Activated CD4-positive, alpha-beta T cell treated with anti-CD3 and anti-CD28 coated beads, Interleukin-2, Interleukin-4, amounts not matched to agents 100 ng/mL and 50 ng/mL, durations not matched to agents 16 hours and 8 hours (primary cell): ENCODE results near the gene FHIT.

Experiments
- DNase-seq: peaks from one replicate; pipeline ENCODE4 v3.0.0-alpha.2; 2020; ENCODE audit warnings: low spot score

FHIT gene

DNA sequence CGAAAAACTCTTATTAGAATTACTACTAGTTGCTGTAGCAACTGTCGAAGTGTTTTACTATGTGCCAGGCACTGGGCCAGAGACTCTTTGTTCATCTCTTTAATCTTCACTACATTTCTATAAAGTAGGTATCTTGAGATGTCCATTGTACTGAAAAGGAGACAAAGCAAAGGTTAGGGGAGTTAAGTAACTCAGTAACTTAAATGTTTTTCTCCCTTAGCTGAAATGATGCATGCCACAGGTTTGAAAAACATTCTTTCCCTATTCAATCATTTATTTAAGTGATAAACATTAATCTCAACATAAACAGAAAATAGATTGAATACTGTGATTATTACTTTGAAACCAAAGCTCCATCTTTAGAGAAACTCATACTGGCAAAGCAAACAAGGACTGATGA, 776.2 kb downstream of the FHIT start:
- no peak for DNase-seq

DNA sequence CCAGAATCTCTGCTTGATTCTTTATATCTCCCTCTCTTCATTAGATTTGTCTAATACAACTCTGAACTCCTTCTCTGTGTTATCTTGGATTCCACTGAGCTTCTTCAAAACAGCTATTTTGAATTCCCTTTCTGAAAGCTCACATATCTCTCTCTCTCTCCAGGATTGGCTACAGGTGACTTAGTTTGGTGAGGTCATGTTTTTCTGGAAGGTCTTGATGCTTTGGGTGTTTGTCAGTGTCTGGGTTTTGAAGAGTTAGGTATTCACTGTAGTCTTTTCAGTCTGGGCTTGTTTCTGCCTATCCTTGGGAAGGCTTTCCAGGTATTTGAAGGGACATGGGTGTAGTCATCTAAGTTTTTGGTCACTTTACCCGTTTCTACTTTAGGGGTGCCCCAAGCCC, 781.8 kb downstream of the FHIT start:
- DNase-seq, result no peak

DNA sequence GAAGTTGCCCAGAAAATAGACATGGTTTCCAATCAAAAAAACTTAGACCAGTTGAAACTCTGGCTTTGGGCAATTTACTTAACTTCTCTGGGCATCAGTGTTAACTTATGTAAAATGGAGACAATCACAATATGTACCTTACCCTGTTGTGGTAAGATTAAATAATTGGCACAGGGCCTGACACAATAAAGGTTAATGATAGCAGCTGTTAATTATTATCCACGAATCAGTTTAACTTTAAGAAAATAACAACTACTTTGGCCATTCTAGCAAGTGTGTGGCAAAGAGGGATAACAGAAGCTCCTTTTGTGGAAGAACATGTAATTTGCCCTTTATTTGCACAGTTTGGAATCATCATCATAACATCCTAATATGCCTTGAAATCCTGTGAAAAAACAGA, 787.6 kb downstream of the FHIT start:
- no peak for DNase-seq

DNA sequence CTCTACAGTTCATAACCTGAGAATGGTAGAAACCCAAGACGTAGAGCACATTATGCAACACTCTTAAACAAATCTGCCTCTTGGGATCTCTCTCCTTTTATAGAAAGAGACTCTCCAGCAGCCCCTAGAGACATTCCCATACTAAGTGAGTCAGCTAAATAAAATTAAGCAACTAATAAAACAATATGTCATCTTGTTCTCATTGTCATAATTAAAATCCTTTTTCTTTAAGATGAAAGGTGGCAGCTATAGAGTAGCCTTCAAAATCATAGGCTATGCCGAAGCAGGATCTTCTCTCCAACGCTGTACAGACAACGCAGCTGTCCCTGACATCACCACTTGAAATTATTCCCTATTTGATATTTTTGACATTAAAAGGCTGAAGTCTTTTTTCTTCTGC, 790.0 kb downstream of the FHIT start:
- DNase-seq, result no peak

DNA sequence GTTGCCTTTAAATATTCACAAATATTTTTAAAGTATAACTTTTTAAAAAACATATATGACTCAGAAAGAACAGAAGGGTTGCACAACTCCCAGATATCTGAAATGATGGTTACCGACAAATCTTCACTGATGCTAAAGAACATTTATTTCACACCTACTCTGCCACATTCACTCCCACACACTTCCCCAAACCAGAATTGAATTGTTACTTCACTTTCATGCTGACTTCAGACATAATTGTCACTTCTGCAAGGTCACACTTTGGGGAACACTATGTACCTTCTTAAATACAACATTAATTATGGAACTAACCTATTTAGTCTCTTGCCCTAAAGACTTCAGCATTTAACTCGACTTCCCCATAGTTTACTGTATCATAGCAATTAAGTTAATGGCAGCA, 795.1 kb downstream of the FHIT start:
- no peak for DNase-seq

DNA sequence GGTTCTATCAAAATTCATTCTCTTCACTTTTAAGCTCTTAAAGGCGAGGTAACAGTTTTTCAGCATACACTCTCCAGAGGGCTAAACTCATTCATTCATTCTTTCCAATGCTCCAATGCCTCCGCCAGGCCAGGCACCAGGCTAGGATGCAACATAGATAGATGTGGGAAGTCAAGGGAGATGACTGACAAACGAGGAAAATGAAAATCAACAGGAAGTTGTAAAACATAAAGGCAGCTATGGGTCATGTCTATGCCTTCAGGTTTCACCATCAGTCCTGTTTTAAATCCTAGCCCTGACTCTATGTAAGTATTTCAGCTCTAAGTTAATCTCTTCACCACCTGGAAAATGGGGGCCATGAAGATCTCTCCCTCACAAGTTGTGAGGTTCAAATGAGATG, 797.9 kb downstream of the FHIT start:
- no peak for DNase-seq

DNA sequence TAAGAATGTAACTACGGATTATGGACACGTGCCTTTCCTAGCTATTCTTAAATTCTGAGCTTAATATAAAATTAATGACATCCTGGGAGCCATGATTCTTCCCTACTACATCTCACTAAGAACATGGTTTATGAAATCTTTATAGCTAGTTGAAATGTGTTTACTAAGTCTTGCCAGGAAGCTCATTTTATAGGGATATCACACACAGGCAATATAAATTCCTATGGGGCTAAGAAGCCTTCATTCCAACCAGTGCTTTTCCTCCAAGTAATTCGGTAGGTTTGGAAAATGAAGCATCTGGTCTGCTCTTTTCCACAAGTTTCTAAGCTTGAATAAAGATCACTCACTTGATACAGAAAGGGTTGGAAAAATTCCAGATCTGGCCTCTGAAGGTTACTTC, 802.6 kb downstream of the FHIT start:
- DNase-seq, result no peak

DNA sequence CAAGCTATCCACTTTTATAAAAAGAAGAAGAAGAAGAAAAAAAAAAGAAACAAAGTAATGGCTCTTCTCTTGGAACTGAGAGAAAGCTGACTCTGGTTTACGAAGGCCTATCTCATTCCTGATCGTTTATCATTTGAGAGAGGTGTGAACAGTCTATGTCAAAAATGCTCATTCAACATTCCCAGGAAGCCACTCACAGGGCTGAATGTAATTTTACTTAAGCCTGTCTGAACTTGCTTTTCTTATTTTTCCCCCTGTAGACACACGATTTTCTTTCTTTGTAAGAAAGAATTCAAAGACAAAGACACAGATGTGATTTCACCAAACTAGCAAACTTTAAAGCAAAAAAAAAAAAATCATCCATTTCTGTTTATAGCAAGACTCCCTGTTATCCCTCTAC, 805.8 kb downstream of the FHIT start:
- no peak for DNase-seq

DNA sequence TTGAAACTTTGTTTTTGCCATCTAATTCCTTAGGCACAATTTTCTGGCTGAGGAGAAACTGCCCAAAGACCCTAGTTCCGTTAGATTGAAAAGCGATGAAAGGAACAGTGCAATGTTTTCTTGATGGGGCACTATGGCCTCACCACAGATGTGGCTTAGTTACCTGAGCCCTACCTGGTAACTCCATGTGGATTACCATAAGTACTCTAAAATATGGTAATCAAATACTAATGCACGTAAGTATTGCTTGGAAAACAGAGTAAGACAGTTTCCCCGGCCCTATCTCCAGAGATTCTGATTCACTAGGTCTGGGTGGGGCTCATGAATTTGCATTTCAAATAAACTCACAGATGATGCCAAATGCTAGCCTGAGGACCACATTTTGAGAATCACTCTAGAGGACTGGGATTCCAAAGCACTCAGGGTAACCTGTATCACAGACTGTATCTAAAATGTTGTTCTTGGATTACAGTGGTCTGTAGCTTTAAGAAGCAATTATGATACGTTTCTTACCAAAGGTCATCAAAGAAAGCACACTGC, 806.3 kb downstream of the FHIT start:
- DNase-seq, result no peak

DNA sequence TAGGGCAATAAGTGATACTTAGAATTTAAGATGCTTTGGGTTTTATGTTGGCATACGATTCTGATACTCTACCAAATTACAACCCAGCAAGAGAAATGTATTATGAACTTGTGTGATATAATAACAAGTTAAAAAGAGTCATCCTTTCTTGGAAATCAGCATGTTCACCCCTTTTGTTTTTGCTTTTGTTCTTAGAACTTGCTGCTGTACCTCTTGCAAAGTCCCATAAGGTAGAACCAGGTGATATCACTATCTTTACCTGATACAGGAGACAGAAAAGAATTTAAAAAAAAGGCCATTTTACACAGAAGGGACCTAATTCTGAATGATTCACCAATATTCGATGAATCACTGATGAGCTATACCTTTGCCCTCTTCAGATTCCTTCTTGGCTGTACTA, 810.4 kb downstream of the FHIT start:
- DNase-seq, result no peak

DNA sequence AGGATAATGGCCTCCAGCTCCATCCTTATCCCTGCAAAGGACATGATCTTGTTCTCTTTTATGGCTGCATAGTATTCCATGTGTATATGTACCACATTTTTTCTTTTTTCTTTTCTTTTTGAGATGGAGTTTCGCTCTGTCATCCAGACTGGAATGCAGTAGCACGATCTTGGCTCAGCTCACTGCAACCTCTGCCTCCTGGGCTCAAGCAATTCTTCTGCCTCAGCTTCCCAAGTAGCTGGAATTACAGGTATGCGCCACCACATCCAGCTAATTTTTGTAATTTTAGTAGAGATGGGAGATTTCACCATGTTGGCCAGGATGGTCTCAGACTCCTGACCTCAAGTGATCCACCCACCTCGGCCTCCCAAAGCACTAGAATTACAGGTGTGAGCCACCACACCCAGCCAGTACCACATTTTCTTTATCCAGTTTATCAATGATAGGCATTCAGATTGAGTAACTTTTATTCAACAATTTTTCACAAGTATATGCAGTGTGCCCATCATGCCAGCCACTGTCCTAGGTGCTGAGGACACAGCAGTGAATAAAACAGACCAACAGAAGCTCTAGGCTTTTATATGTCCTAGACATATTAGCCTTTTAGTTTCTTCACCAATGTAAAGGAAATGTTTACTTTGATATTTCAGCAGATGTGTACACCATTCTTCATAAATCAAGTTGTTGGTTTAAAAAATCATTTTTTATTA, 815.2 kb downstream of the FHIT start:
- DNase-seq, result no peak

DNA sequence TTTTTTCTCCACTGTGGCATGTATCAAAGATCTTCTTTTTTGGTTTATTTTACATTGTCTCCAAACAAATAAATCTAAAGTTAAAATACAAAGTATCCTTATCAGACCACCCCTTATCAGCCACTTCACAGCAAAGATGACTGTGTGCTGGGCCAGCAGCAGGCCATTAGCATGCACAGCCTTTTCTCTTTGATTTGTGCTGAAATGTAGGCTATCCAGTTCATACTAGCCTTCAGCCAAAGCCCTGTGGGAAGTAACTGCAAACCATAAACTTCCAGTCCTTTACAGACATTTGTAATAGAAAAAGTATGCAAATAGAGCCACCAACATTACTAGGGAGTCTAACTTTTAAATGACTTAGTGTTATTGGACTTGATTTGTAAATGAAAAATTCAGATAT, 816.3 kb downstream of the FHIT start:
- no peak for DNase-seq

DNA sequence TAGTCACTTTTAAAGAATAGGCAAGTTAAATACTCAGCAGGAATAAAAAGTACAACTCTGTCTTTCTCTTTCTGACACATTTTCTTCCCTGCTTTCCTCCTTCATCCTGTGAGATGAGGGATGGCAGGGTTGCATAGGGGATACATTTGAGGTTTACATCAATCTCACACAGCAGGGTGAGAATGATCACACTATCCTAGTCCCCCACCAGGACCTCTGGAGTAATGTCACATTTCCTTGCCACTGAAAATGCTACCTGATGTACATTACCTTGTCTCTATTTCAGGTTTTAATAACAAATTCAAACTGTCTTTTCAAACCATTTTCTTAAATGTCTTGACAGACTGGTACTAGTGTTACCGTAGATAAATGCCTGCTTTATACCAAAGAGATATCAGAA, 816.9 kb downstream of the FHIT start:
- no peak for DNase-seq

DNA sequence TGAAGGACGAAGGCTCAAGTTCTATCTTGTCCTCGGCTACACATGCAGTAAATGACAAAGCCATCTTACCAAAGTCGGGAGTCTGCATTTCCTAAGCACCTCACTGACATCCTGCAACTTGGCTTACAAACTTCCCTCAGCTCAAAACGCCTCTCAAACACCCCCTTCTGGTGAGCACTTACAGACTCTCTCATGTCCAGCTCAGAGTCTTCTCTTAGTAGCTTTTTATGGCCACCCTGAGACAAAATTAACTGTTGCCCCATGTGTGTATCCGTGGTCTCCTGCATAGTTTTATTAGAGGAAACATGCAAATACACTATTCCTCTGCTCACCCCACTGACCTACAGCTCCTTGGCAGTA, 819.7 kb downstream of the FHIT start:
- DNase-seq, result no peak

DNA sequence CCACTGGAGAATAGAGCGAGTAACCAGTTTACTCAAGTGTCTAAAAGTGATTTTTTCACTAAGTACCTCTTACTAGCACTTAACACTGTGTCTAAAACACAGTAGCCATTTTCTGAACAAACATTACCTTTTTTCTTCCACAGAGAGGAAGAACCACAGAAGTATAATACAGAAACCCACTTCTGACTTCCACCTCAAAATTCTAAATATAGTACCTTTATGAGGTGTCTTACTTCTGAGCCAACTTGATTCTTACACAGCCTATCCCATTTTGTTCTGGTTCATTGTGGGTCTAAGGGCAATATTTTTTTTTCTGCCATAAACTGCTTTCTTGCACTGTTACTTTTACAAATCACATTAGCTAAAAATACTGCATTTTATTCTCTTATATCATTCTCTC, 821.0 kb downstream of the FHIT start:
- DNase-seq, result no peak

DNA sequence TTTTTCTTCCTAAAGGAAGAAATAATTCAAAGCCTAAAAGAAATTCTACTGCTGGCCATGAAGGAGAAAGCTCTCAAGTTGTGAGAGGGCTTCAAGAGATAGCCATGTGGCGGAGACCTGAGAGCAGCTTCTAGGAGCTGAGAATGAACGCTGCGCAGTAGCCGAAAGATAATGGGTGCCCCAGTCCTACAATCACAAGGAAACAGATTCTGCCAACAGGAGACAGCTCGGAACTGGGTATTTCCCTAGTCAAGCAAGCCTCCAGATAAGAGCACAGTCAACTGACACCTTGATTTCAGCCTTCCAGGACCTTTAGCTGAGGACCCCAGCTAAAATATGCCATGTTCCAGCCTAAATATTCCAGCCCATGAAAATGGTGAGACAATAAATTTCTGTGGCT, 824.1 kb downstream of the FHIT start:
- no peak for DNase-seq

DNA sequence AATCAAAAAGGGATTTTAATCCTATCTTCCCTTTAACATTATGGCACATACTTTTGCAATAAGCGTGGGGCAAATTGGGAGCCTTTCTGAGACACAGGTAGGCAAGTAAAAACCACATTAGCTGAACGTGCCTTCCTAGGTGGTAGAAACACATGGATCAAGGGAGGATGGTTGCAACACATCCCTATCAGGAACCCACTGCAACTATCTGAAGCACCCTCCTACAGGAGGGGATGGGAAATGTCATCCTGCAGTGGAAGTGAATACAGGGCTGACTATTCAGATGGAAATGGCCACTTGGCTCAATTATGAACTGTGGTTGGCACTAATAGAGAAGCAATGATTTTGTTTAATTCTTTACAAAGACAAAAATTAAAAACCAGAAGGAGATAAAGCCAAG, 826.3 kb downstream of the FHIT start:
- DNase-seq, result no peak

DNA sequence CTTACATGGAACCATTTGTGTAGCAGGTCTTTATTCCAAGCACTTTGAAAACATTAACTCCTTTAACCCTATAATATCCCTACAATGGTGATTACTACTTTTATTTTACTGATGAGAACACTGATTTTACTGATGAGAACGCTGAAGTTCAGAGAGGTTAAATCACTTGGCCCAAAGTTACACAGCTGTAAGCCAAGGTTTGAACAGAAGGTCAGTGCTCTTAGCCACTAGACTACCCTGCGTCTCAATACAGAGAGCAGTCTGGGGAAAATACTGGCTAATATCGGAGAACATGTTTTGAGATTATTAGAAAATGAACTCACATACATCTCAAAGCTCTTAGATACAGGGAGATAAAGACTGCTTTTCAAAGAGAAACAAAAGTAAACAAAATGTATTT, 827.2 kb downstream of the FHIT start:
- no peak for DNase-seq

DNA sequence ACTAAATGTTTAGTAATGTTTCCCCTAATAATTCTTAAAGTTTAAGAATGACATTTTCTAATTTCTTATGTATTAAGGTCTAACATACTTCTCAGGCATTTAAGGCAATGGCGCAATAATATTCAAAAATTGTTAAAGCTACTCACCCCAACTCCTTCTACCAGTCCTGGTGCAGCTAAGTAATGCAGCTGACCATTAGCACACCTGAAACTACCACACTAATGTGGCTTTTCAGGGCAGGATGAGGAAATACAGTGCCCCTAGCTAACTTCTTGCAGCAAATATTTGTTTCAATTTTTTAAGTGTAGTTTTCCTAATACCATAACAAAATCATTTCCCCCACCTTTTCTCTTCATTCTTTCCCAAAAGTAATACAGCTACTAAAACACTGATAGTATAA, 827.7 kb downstream of the FHIT start:
- DNase-seq, result no peak

DNA sequence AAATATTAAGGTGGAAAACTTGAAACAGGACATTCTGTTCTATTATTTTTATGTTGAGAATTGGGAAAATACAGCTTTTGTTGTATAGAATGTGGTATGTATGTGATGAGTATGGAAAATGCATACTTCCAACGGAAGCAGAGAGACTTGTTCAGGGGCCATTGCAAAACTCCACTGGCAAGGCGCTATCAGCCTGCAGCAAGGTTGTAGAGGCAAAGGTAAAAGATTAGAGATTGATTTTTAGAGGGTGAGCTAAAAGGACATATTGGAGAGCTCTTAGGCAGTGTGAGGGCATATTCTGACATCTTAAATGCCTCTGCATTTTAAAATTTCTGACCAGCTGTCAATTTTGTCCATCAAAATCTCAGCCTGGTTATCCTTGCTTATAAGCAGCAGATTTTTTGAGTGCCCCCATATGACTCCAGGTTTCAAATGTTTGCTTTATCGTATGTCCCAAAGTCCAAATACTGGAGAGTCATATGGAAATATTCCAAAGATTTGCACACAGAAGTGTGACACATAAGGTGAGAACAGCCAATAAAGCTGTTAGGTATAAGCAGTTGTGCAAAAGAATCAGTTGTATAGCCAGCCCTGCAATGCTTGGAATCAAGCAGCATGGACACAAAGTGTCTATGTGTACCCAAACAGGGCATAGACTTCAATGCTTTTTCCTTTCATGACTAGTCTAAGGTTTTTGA, 829.4 kb downstream of the FHIT start:
- no peak for DNase-seq

DNA sequence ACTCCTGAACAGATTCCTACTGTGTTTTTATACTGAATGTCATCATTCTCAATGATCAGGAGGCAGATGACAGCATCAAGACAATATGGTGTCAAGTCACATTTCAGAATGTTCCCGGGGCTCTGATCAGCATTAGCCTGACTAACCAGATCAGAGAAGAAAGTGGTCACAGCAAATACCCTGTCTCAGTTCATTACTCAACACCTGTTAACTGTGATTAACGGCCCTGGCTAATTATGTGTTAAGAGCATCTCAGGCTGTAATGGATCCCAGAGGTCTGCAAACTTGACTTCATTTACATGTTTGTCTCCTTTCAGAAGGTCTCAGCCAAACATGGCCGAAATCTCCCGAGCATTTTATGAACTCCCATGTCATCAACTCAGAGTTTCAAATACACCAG, 833.7 kb downstream of the FHIT start:
- no peak for DNase-seq

DNA sequence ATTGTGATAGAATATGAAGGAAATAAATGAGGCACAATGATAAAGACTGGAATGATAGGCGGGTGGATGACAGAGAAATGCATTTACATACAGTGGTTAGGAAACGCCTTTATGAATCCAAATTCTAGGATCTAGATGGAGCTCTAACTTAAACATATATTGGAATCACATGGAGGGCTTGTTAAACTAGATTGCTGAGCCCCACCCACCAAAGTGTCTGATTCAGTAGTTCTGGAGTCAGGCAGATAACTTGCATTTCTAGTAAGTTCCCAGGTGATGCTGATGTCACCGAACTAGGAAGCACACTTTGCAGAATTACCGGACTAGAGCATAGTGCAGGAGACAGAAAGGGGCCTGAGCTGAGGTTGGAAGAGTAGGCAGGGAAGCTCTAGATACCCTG, 837.2 kb downstream of the FHIT start:
- DNase-seq, result no peak

DNA sequence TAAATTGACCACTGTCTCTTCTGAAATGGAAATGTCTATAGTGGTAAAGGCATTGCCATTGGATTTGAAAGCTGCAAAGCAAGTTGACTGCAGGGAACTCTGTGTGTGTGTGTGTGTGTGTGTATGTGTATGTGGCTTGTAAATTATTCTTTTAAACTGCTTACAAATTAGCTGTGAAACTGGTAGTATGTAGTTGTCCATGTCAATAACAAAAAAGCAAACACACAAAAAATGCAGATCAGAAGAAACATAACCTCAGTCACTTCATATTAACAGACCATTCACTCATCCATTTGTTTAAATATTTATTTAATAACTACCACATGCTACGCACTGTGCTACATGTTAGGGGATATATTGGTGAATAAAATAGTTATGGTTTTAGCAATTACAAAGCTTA, 837.7 kb downstream of the FHIT start:
- DNase-seq, result no peak

DNA sequence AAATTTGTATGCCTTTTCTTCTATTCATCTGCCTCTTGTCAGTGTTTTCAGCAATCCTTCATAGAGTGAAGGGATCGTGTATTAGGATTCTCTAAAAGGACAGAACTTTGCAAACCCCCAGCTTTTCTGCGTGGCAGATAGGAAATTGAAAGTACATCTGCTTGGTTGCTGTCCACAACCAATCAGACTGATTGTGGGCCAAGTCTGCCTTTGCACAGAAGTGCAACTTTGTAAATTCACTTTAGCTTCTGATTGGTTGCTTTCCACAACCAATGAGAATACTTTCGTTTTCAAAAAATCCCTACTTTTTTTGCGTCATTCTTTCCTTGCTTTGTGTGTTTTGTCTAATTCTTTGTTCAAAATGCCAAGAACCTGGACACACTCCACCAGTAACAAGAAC, 847.4 kb downstream of the FHIT start:
- no peak for DNase-seq
